ENCODE data around the gene CARF.

- no peak for TF ChIP-seq EZH2phosphoT487 (conservative IDR thresholded peaks at IDR 0.05; ENCODE audit: low read length)
- TF ChIP-seq CTCF (IDR thresholded peaks at IDR 0.05; ENCODE audit: insufficient read depth, low read length, poor library complexity, severe bottlenecking), result no peak
Observed at GRCh38 chr2:202877699-202878098, 34.4 kb upstream of the CARF start.
